Heart left ventricle (tissue), 16 donors: Measurements from ENCODE around the gene OXLD1. TPM values are rescaled to one million over a fixed set of nuclear protein-coding genes. Genes with fewer than 3 reads are reported as not detected.

ENCODE experiments used
- ATAC-seq, 4 donors: fragments of 200-7000 bp; cut with Tn5 transposase; one replicate each; pipeline ENCODE4 v1.9.1; 2020 to 2022; ENCODE audit warnings: moderate library complexity in 4 of 4, mild to moderate bottlenecking in 3 of 4, moderate number of reproducible peaks in 1 of 4
- DNase-seq, 5 donors: peaks; one replicate each; pipeline ENCODE4 v3.0.0-alpha.2; 2020
- H3K27ac ChIP-seq, 12 donors: fragments of 200-600 bp; sonication (generic) in 4 of 12; one replicate each; pipeline versions ENCODE4 v1.5.0 to v1.8.0; 2016 to 2022; ENCODE audit warnings: mild to moderate bottlenecking in 2 of 12
- H3K27me3 ChIP-seq, 9 donors: fragments of 200-600 bp; sonication (generic) in 2 of 9; one replicate each; pipeline versions ENCODE4 v1.5.1 to v1.8.0; 2016 to 2022; ENCODE audit warnings: mild to moderate bottlenecking in 3 of 9
- H3K36me3 ChIP-seq, 9 donors: fragments of 200-600 bp; sonication (generic) in 2 of 9; one replicate each; pipeline versions ENCODE4 v1.5.0 to v1.8.0; 2018 to 2022; ENCODE audit warnings: mild to moderate bottlenecking in 2 of 9
- H3K4me1 ChIP-seq, 12 donors: fragments of 200-600 bp; sonication (generic) in 4 of 12; one replicate each; pipeline versions ENCODE4 v1.5.0 to v1.8.0; 2016 to 2022; ENCODE audit warnings: mild to moderate bottlenecking in 3 of 12
- H3K4me3 ChIP-seq, 12 donors: fragments of 200-600 bp; sonication (generic) in 4 of 12; one replicate each; pipeline versions ENCODE4 v1.5.0 to v1.8.0; 2017 to 2022; ENCODE audit warnings: mild to moderate bottlenecking in 9 of 12, moderate library complexity in 4 of 12
- H3K9me3 ChIP-seq, 12 donors: fragments of 200-600 bp; sonication (generic) in 4 of 12; one replicate each; pipeline versions ENCODE4 v1.5.0 to v1.8.0; 2016 to 2022; ENCODE audit warnings: mild to moderate bottlenecking in 1 of 12
- CTCF ChIP-seq, 12 donors: fragments of 200-600 bp; sonication (generic) in 4 of 12; IDR thresholded peaks; one replicate each; pipeline versions ENCODE4 v1.5.0 to v1.8.0; 2018 to 2022; ENCODE audit warnings: antibody characterized with exemption in 12 of 12, mild to moderate bottlenecking in 5 of 12
- POLR2A ChIP-seq, 2 donors: fragments of 450-650 bp; IDR thresholded peaks; one replicate each; pipeline ENCODE4 v1.6.1; 2017; ENCODE audit warnings: antibody characterized with exemption in 2 of 2, mild to moderate bottlenecking in 2 of 2, moderate library complexity in 2 of 2
- WGBS, 4 donors: extraction: QIAGEN DNeasy Blood & Tissue Kit in 2 of 4; methylation state at CpG; one replicate each; pipeline versions ENCODE4 v1.1.5 to v1.1.7; 2013 to 2018; 5-methylcytosine and 5-hydroxymethylcytosine counted together
- intact Hi-C, 10 donors: fragments of 100-400 bp; cut with DNase I; formaldehyde crosslinking; loops; one replicate each; pipeline versions ENCODE4 v1.11.1 to v1.14.2; 2022
- polyA plus RNA-seq, 2 donors: library from polyadenylated mRNA; stranded (reverse); fragments of 200-250 nt; gene quantifications; one replicate each; pipeline ENCODE4 v1.2.3, GENCODE V29; 2013
- total RNA-seq, 9 donors: library from RNA; depleted of rRNA in 2 of 9; stranded (reverse); fragments of >200 nt in 2 of 9; fragmentation: NEBNext Ultra II Directional in 3 of 9; extraction: Animal tissue kit (Norgen Biotek cat#: 25700) in 3 of 9; gene quantifications; one replicate each; pipeline versions ENCODE4 v1.1.0 to v1.2.4, GENCODE V29; 2016 to 2023
- donor health status: ischemic (EF 13 %, LVEDD 7.1; RV severe dilation, severe dysfunction).
- donor health status: healthy with polysubstance abuse.
- donor health status: DM: no; HTN: yes; CAD: no.
- donor health status: DM: no; HTN: no; CAD: no.
- donor health status: ischemic (EF 25% LVEDD 6.9; RV normal size, moderate dysfunction).
- donor health status: ischemic (EF 25% LVEDD 5.7; RV mildly dilated, moderate dysfunction).
- donor health status: healthy.
- donor health status: DM: yes; HTN: yes; CAD: no.
- donor health status: ischemic (EF 35%, LVEDD 5.7; RV mildly dilated, moderate dysfunction).
- donor health status: nonischemic (EF 11% LVEDD 7.7; RV severe dilation, severe dysfunction).
- donor health status: DM: yes; HTN: yes; CAD: no.
- donor health status: PGD.
- donor health status: ischemic (EF 29% LVEDD 5.4; RV normal size, mild dysfunction).
- donor health status: nonischemic (EF 23%, LVEDD 6.1; RV moderate dilation, normal function).

The OXLD1 gene
- total and polyA plus RNA-seq, 11 donors = 16.9 to 42.9 (median 22.1) TPM

DNA sequence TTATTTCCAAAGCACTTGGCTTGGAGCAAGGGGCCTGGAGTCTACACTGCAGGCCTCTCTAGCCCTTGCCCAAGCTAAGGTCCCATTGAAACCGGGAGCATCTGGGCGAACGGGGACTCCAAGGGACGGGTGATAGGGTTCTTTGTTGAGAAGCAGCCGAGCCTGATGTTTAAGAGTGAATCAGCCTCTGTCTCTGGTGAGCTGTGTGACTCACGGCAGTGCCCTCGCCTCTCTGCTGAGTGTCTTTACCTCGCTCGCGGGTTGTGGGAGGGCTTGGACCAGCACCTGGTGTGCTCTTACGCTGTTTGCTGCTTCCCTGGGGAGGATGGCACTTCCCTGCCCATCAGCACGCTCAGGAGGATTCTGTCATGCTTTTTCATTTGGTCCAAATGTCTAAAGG, 18.7 kb upstream of the OXLD1 start:
- TF ChIP-seq POLR2A (IDR thresholded peaks at IDR 0.05) (no peak), CTCF (IDR thresholded peaks at IDR 0.05) (no peak)
- peaks cover 0 to 67% (median 45%) of the 10 kb centered on the region in 9 donors for H3K36me3 ChIP-seq
- intact Hi-C loops = no loop called here
- WGBS, 4 donors = 75 to 83% (median 82%) methylated on average over 11 to 12 of the region's 12 CpGs
- peak overlapping the region in 11 of 12 donors; percentile 85 to 100 (median 93) for H3K4me3 ChIP-seq
- no peaks in the 10 kb centered on the region for H3K27me3 ChIP-seq
- H3K4me1 ChIP-seq = peaks cover 5 to 40% (median 26%) of the 10 kb centered on the region in 12 donors
- no peaks in the 10 kb centered on the region for H3K9me3 ChIP-seq
- ATAC-seq = no peak
- DNase-seq = no peak
- H3K27ac ChIP-seq = peak overlapping the region in 3 of 12 donors; percentile 82 to 91 (median 90)

GRCh38 chr17:81684442-81684911, 18.1 kb upstream of the OXLD1 start:
- ATAC-seq (peak in 2 of 4 donors; percentile 1 to 39), DNase-seq (peak in 1 of 5 donors; percentile 57)
- Histone ChIP-seq H3K27ac (peak overlapping the region; percentile 35 to 91 (median 84)), H3K4me3 (peak overlapping the region; percentile 85 to 100 (median 92)), H3K4me1 (peaks cover 5 to 45% (median 26%) of the 10 kb centered on the region in 12 donors), H3K27me3 (no peaks in the 10 kb centered on the region), H3K36me3 (peaks cover 0 to 61% (median 39%) of the 10 kb centered on the region in 9 donors), H3K9me3 (no peaks in the 10 kb centered on the region)
- 1 to 7% (median 5%) methylated on average over 14 to 16 of the region's 16 CpGs for WGBS, 4 donors
- intact Hi-C loops = no loop called here
- TF ChIP-seq CTCF (IDR thresholded peaks at IDR 0.05) (no peak), POLR2A (IDR thresholded peaks at IDR 0.05) (no peak)

- peaks cover 5 to 45% (median 26%) of the 10 kb centered on the region in 12 donors for H3K4me1 ChIP-seq
- H3K27ac ChIP-seq = peak within 1 kb of the TSS; percentile 35 to 91 (median 85)
- TF ChIP-seq POLR2A (IDR thresholded peaks at IDR 0.05) (peak in 1 of 2 donors; percentile 81), CTCF (IDR thresholded peaks at IDR 0.05) (no peak)
- WGBS, 4 donors = 0 to 1% (median 1%) methylated on average over 30 to 112 of the region's 112 CpGs
- DNase-seq = peak; percentile 97 to 99 (median 98)
- peak; percentile 99 for ATAC-seq
- peaks cover 0 to 54% (median 33%) of the 10 kb centered on the region in 9 donors for H3K36me3 ChIP-seq
- no peaks in the 10 kb centered on the region for H3K27me3 ChIP-seq
- intact Hi-C loops = loop anchor here in 1 of 10 donors (2.0 kb wide), 1 partner anchor 17 kb away; the partner anchor contains the start of genes CCDC137 and OXLD1
- peak within 1 kb of the TSS; percentile 85 to 100 (median 92) for H3K4me3 ChIP-seq
- H3K9me3 ChIP-seq = no peaks in the 10 kb centered on the region
Measured at GRCh38 chr17:81683584-81684441, 17.4 kb upstream of the OXLD1 start, which contains the start of the genes ARL16 and HGS. Gene ARL16, minus strand, starts transcription at chr17:81683797. Its CDS starts 44 bp downstream, at chr17:81683753. Gene HGS, plus strand, starts transcription at chr17:81684011. Its CDS starts 56 bp downstream, at chr17:81684067.

DNA sequence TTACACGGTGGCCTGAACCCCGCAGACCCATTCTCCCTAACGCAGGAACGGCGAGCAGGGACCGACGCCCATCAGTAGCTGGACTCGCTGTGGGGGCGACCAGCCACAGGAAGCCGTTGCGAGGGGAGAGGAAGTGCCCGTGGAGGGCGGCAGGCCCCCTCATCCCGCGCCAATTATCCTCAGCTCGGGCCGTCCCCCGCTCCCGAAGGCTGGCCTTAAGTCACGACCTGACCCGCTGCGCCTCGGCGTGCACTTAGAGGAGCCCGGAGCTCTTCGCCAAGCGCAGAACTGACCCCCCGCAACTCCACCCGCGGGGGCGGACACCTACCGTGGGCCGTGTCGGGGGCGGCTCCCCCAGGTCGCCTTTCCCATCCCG, 16.8 kb upstream of the OXLD1 start:
- DNase-seq (no peak), ATAC-seq (peak in 2 of 4 donors; percentile 4 to 13)
- TF ChIP-seq CTCF (IDR thresholded peaks at IDR 0.05) (no peak), POLR2A (IDR thresholded peaks at IDR 0.05) (no peak)
- Histone ChIP-seq H3K36me3 (peaks cover 0 to 48% (median 26%) of the 10 kb centered on the region in 9 donors), H3K27me3 (no peaks in the 10 kb centered on the region), H3K27ac (peak overlapping the region; percentile 34 to 91 (median 84)), H3K9me3 (no peaks in the 10 kb centered on the region), H3K4me1 (peaks cover 5 to 45% (median 26%) of the 10 kb centered on the region in 12 donors), H3K4me3 (peak overlapping the region; percentile 85 to 100 (median 92))
- intact Hi-C loops = loop anchor here in 1 of 10 donors (2.0 kb wide), 1 partner anchor 16 kb away; the partner anchor contains the start of genes CCDC137 and OXLD1
- 0 to 1% (median 0%) methylated on average over 9 to 37 of the region's 37 CpGs for WGBS, 4 donors
